Activated T-helper 17 cell treated with anti-CD3 and anti-CD28 coated beads, Interleukin-2, amount 50 U/mL, for 72 hours (primary cell): ENCODE results near the gene SOCS3. TPM values are rescaled to one million over a fixed set of nuclear protein-coding genes. Genes with fewer than 3 reads are reported as not detected.
"Not testable (repeated sequence)": the region's sequence is repeated elsewhere in the genome, so short reads cannot be mapped to it uniquely, and the experiment has no call there.

ENCODE experiments used
- ATAC-seq: fragments of 150-1000 bp; cut with Tn5 transposase; replicated peaks from 2 replicates; pipeline ENCODE4 v1.10.0; 2021; ENCODE audit warnings: mild to moderate bottlenecking, moderate library complexity
- H3K27ac Mint-ChIP-seq: one replicate; pipeline ENCODE4 v1.8.0; 2022; ENCODE audit warnings: mixed read lengths
- H3K27me3 Mint-ChIP-seq: one replicate; pipeline ENCODE4 v1.8.0; 2022; ENCODE audit warnings: mixed read lengths
- H3K36me3 Mint-ChIP-seq: one replicate; pipeline ENCODE4 v1.8.0; 2022; ENCODE audit warnings: low read depth, mild to moderate bottlenecking, mixed read lengths
- H3K4me1 Mint-ChIP-seq: one replicate; pipeline ENCODE4 v1.8.0; 2022; ENCODE audit warnings: mixed read lengths
- H3K4me3 Mint-ChIP-seq: one replicate; pipeline ENCODE4 v1.8.0; 2022; ENCODE audit warnings: mild to moderate bottlenecking, mixed read lengths
- H3K9me3 Mint-ChIP-seq: one replicate; pipeline ENCODE4 v1.8.0; 2022; ENCODE audit warnings: mixed read lengths
- total RNA-seq, 2 donors: library from RNA; stranded (reverse); gene quantifications; one replicate each; pipeline ENCODE4 v1.2.3, GENCODE V29; 2022

Gene SOCS3
- total RNA-seq, 2 donors from 2014 or later = 129 to 175 TPM

DNA sequence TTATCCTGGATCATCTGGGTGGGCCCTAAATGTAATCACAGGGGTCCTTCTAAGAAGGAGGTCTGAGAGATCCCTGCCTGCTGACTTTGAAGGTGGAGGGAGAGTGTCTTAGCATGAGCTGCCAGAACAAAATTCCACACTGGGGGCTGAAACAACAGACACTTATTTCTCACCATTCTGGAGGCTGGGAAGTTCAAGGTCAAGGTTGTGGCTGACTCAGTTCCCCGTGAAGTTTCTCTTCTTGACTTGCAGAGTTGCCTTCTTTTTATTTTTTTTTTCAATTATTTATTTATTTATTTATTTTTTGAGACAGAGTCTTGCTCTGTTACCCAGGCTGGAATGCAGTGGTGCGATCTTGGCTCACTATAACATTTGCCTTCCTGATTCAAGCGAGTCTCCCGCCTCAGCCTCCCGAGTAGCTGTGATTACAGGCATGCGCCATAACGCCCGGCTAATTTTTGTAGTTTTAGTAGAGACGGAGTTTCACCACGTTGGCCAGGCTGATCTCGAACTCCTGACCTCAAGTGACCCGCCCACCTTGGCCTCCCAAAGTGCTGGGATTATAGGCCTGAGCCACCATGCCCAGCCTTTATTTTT lies 50.1 kb downstream of the SOCS3 start:
- not testable (repeated sequence) for H3K27me3 Mint-ChIP-seq, H3K9me3 Mint-ChIP-seq, H3K36me3 Mint-ChIP-seq, ATAC-seq, H3K4me1 Mint-ChIP-seq, H3K4me3 Mint-ChIP-seq, H3K27ac Mint-ChIP-seq

DNA sequence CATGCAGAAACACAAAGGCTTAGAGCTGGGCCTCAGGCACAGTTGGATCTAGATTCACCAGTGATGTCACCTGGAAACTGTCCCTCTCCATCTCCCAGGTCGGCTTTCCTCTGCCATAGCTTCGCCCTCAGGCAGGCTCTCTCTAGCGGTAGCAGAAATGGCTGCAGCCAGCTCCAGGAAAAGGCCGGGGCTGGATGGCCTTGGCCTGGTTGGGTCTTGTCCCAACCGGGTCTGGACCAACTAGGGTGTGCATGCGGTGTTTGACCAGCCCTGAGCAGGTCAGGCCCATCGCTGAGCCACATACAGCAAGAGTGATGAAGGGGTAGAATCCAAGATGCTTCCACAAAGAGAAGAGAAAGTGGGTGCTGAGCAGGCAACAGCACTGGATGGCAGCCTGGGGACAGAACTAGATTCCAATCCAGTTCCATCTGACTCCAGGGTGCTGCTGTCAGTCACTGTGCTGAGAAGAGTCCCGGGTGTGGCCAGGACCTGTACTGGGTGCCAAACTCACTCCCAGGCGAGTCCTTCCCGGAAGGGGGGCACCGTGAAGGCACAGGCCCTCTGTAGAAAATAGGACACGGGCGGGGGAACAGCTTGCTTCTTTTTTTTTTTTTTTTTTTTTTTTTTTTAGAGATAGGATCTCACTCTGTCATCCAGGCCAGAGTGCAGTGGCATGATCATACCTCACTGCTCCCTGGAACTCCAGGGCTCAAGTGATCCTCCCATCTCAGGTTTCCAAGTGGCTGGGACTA lies 51.8 kb downstream of the SOCS3 start:
- Mint-ChIP-seq H3K4me3 (no peak overlapping the region), H3K9me3 (no peaks in the 10 kb centered on the region), H3K27me3 (no peaks in the 10 kb centered on the region), H3K27ac (no peak overlapping the region), H3K4me1 (no peaks in the 10 kb centered on the region), H3K36me3 (no peaks in the 10 kb centered on the region)
- no peak for ATAC-seq

DNA sequence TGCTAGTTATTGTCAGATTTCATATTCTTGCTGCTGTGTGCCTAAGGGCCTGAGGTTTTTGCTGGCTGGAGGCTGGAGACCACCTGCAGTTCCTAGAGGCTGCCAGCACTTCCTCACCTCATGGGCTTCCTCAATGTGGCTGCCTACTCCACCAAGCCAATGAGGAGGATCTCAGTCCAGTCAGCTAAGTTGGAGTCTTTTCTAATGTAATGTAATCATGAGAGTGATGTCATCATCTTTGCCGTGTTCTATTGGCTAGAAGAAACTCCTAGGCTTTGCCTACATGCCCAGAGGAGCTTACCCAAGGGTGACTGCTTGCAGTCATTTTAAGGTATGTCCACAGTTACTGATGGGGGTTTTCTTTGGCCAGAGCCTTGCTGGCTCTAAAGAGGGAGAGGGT lies 53.0 kb downstream of the SOCS3 start:
- Mint-ChIP-seq H3K27ac (no peak overlapping the region), H3K27me3 (no peaks in the 10 kb centered on the region), H3K36me3 (no peaks in the 10 kb centered on the region), H3K9me3 (no peaks in the 10 kb centered on the region), H3K4me1 (no peaks in the 10 kb centered on the region), H3K4me3 (no peak overlapping the region)
- no peak for ATAC-seq

Other genes with a start within 250 kb of the SOCS3 start
- 100 to 1,000 TPM; 165 to 351 TPM for gene TMC6, start 231.3 kb downstream of the SOCS3 start, total RNA-seq
- 100 to 1,000 TPM; 126 to 250 TPM for gene TMC8, start 229.3 kb downstream of the SOCS3 start, total RNA-seq
- gene C17orf99, start 213.7 kb downstream of the SOCS3 start, total RNA-seq = under 1 TPM; 0.67 to 0.82 TPM
- gene SYNGR2, start 191.5 kb downstream of the SOCS3 start, total RNA-seq = 100 to 1,000 TPM in 1 of 2 donors, 10 to 100 TPM in 1; 90.4 to 118 TPM
- 100 to 1,000 TPM; 149 to 181 TPM for gene TK1, start 173.0 kb downstream of the SOCS3 start, total RNA-seq
- 10 to 100 TPM; 44.2 to 59.4 TPM for gene AFMID, start 172.7 kb downstream of the SOCS3 start, total RNA-seq
- gene BIRC5, start 145.8 kb downstream of the SOCS3 start, total RNA-seq = 100 to 1,000 TPM in 1 of 2 donors, 10 to 100 TPM in 1; 68.6 to 104 TPM
- gene TMEM235, start 128.4 kb downstream of the SOCS3 start, total RNA-seq = not detected
- 100 to 1,000 TPM in 1 of 2 donors, 10 to 100 TPM in 1; 76.1 to 101 TPM for gene PGS1, start 18.6 kb upstream of the SOCS3 start, total RNA-seq
- 1 to 10 TPM in 1 of 2 donors, under 1 TPM in 1; 0.73 to 1.2 TPM for gene DNAH17, start 217.3 kb upstream of the SOCS3 start, total RNA-seq